WTC11 (cell line): ENCODE measurements around the gene COMMD4. TPM values are rescaled to one million over a fixed set of nuclear protein-coding genes. Genes with fewer than 3 reads are reported as not detected.
A peak's percentile ranks its signal among the peaks of the same experiment; 100 is the strongest.

Experiments used
- ATAC-seq: fragments of 200-7000 bp; cut with Tn5 transposase; 2 replicates; pipeline ENCODE4 v1.10.0; 2021; ENCODE audit warnings: mild to moderate bottlenecking, moderate library complexity
- CTCF ChIA-PET: fragments of 300-600 bp; sonication (Branson Sonifier 250); formaldehyde crosslinking; loops from one replicate; lab custom pipeline; 2021; ENCODE audit warnings: antibody characterized with exemption; lab: Charles Lee
- POLR2A ChIA-PET: fragments of 350-600 bp; sonication (Branson Sonifier 250); formaldehyde crosslinking; loops from one replicate; lab custom pipeline; 2021; ENCODE audit warnings: antibody characterized with exemption; lab: Charles Lee
- DNase-seq: peaks from one replicate; pipeline ENCODE4 v3.0.0; 2021; ENCODE audit warnings: low spot score
- H3K27ac Mint-ChIP-seq: 2 replicates; pipeline ENCODE4 v1.8.0; 2021; ENCODE audit warnings: mixed read lengths
- H3K27me3 Mint-ChIP-seq: 2 replicates; pipeline ENCODE4 v1.8.0; 2021; ENCODE audit warnings: low read depth, mild to moderate bottlenecking, moderate library complexity, mixed read lengths
- H3K36me3 Mint-ChIP-seq: 2 replicates; pipeline ENCODE4 v1.8.0; 2021; ENCODE audit warnings: mixed read lengths
- H3K4me1 Mint-ChIP-seq: 2 replicates; pipeline ENCODE4 v1.8.0; 2022; ENCODE audit warnings: mixed read lengths
- H3K4me3 Mint-ChIP-seq: 2 replicates; pipeline ENCODE4 v1.8.0; 2021; ENCODE audit warnings: mild to moderate bottlenecking, moderate library complexity, mixed read lengths
- H3K9me3 Mint-ChIP-seq: 2 replicates; pipeline ENCODE4 v1.8.0; 2021; ENCODE audit warnings: mixed read lengths
- ATF3 ChIP-seq: sonication (generic); formaldehyde crosslinking; conservative IDR thresholded peaks from 2 replicates; pipeline ENCODE4 v1.8.1; 2022; ENCODE audit warnings: mild to moderate bottlenecking, missing genetic modification reagents
- CREB1 ChIP-seq: sonication (generic); formaldehyde crosslinking; IDR thresholded peaks from 2 replicates; pipeline ENCODE4 v1.8.0; 2023; ENCODE audit warnings: mild to moderate bottlenecking, missing genetic modification reagents
- ESRRA ChIP-seq: sonication (generic); formaldehyde crosslinking; IDR thresholded peaks from 2 replicates; pipeline ENCODE4 v1.8.1; 2022; ENCODE audit warnings: mild to moderate bottlenecking, missing genetic modification reagents, borderline replicate concordance
- FOXK1 ChIP-seq: sonication (generic); formaldehyde crosslinking; IDR thresholded peaks from 2 replicates; pipeline ENCODE4 v1.8.0; 2022; ENCODE audit warnings: mild to moderate bottlenecking, moderate library complexity, missing genetic modification reagents
- ZMAT4 ChIP-seq: fragments of 250-450 bp; sonication (Bioruptor Pico); IDR thresholded peaks from 2 replicates; pipeline ENCODE4 v1.9.0; 2021; ENCODE audit warnings: mild to moderate bottlenecking
- ZNF232 ChIP-seq: sonication (generic); formaldehyde crosslinking; IDR thresholded peaks from 2 replicates; pipeline ENCODE4 v1.8.0; 2022; ENCODE audit warnings: mild to moderate bottlenecking, missing genetic modification reagents
- ZNF425 ChIP-seq: fragments of 250-450 bp; sonication (Bioruptor Pico); conservative IDR thresholded peaks from 2 replicates; pipeline ENCODE4 v1.9.0; 2021; ENCODE audit warnings: mild to moderate bottlenecking
- ZNF671 ChIP-seq: fragments of 250-450 bp; sonication (Bioruptor Pico); IDR thresholded peaks from 2 replicates; pipeline ENCODE4 v1.8.0; 2021; ENCODE audit warnings: mild to moderate bottlenecking
- total RNA-seq: library from RNA; stranded (reverse); gene quantifications from 3 replicates; pipeline ENCODE4 v1.2.3, GENCODE V29; 2021
- TF ChIP-seq, protein P1 (sequence below): sonication (generic); formaldehyde crosslinking; IDR thresholded peaks from 2 replicates; pipeline ENCODE4 v1.8.1; 2023; ENCODE audit warnings: mild to moderate bottlenecking, missing genetic modification reagents, moderate library complexity
- TF ChIP-seq, protein P2 (sequence below): sonication (generic); formaldehyde crosslinking; IDR thresholded peaks from 2 replicates; pipeline ENCODE4 v1.8.0; 2023; ENCODE audit warnings: missing genetic modification reagents, mild to moderate bottlenecking, borderline replicate concordance
- TF ChIP-seq, protein P3 (sequence below): sonication (generic); formaldehyde crosslinking; conservative IDR thresholded peaks from 2 replicates; pipeline ENCODE4 v1.8.1; 2023; ENCODE audit warnings: mild to moderate bottlenecking, low read depth, missing genetic modification reagents, moderate library complexity
- TF ChIP-seq, protein P4 (sequence below): sonication (generic); formaldehyde crosslinking; IDR thresholded peaks from 2 replicates; pipeline ENCODE4 v1.8.0; 2022; ENCODE audit warnings: mild to moderate bottlenecking, missing genetic modification reagents
- TF ChIP-seq, protein P5 (sequence below): sonication (generic); formaldehyde crosslinking; IDR thresholded peaks from 2 replicates; pipeline ENCODE4 v1.8.0; 2022; ENCODE audit warnings: missing genetic modification reagents

The COMMD4 gene
- total RNA-seq, 1 experiment from 2014 or later, result 140 TPM

GRCh38 chr15:75367006-75367405 is 31.1 kb downstream of the COMMD4 start (continued):
- TF ChIP-seq ZNF425 (CRISPR knock-in tag) (no peak), ZMAT4 (CRISPR knock-in tag) (no peak), CREB1 (CRISPR knock-in tag) (no peak), ZNF671 (CRISPR knock-in tag) (no peak), FOXK1 (CRISPR knock-in tag) (no peak), ESRRA (no peak)
- TF ChIP-seq, protein P1, sequence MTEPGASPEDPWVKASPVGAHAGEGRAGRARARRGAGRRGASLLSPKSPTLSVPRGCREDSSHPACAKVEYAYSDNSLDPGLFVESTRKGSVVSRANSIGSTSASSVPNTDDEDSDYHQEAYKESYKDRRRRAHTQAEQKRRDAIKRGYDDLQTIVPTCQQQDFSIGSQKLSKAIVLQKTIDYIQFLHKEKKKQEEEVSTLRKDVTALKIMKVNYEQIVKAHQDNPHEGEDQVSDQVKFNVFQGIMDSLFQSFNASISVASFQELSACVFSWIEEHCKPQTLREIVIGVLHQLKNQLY (CRISPR knock-in tag), result no peak
- TF ChIP-seq, protein P2, sequence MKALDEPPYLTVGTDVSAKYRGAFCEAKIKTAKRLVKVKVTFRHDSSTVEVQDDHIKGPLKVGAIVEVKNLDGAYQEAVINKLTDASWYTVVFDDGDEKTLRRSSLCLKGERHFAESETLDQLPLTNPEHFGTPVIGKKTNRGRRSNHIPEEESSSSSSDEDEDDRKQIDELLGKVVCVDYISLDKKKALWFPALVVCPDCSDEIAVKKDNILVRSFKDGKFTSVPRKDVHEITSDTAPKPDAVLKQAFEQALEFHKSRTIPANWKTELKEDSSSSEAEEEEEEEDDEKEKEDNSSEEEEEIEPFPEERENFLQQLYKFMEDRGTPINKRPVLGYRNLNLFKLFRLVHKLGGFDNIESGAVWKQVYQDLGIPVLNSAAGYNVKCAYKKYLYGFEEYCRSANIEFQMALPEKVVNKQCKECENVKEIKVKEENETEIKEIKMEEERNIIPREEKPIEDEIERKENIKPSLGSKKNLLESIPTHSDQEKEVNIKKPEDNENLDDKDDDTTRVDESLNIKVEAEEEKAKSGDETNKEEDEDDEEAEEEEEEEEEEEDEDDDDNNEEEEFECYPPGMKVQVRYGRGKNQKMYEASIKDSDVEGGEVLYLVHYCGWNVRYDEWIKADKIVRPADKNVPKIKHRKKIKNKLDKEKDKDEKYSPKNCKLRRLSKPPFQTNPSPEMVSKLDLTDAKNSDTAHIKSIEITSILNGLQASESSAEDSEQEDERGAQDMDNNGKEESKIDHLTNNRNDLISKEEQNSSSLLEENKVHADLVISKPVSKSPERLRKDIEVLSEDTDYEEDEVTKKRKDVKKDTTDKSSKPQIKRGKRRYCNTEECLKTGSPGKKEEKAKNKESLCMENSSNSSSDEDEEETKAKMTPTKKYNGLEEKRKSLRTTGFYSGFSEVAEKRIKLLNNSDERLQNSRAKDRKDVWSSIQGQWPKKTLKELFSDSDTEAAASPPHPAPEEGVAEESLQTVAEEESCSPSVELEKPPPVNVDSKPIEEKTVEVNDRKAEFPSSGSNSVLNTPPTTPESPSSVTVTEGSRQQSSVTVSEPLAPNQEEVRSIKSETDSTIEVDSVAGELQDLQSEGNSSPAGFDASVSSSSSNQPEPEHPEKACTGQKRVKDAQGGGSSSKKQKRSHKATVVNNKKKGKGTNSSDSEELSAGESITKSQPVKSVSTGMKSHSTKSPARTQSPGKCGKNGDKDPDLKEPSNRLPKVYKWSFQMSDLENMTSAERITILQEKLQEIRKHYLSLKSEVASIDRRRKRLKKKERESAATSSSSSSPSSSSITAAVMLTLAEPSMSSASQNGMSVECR (CRISPR knock-in tag), result no peak
- TF ChIP-seq, protein P3, sequence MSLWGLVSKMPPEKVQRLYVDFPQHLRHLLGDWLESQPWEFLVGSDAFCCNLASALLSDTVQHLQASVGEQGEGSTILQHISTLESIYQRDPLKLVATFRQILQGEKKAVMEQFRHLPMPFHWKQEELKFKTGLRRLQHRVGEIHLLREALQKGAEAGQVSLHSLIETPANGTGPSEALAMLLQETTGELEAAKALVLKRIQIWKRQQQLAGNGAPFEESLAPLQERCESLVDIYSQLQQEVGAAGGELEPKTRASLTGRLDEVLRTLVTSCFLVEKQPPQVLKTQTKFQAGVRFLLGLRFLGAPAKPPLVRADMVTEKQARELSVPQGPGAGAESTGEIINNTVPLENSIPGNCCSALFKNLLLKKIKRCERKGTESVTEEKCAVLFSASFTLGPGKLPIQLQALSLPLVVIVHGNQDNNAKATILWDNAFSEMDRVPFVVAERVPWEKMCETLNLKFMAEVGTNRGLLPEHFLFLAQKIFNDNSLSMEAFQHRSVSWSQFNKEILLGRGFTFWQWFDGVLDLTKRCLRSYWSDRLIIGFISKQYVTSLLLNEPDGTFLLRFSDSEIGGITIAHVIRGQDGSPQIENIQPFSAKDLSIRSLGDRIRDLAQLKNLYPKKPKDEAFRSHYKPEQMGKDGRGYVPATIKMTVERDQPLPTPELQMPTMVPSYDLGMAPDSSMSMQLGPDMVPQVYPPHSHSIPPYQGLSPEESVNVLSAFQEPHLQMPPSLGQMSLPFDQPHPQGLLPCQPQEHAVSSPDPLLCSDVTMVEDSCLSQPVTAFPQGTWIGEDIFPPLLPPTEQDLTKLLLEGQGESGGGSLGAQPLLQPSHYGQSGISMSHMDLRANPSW (CRISPR knock-in tag), result no peak

- ChIA-PET CTCF (interaction anchor here (0.6 to 2.3 kb wide), 50 partner anchors 8 to 476 kb away, joined by 3 to 40 read pairs (median 5); partner anchors contain the start of genes IMP3, NEIL1, PTPN9 and SIN3A), POLR2A (interaction anchor here (0.5 to 3.1 kb wide), 12 partner anchors 16 to 465 kb away, joined by 3 to 33 read pairs (median 7); partner anchors contain the start of genes IMP3, NEIL1, PTPN9 and SIN3A)
- ATAC-seq (no peak), DNase-seq (no peak)
- no peaks in the 10 kb centered on the region for H3K9me3 Mint-ChIP-seq
- peaks cover 35% of the 10 kb centered on the region for H3K36me3 Mint-ChIP-seq
- peak overlapping the region; percentile 90 for H3K4me3 Mint-ChIP-seq
- H3K27ac Mint-ChIP-seq, result no peak overlapping the region
- H3K27me3 Mint-ChIP-seq, result no peaks in the 10 kb centered on the region
- H3K4me1 Mint-ChIP-seq, result peaks cover 18% of the 10 kb centered on the region
- TF ChIP-seq, protein P4, sequence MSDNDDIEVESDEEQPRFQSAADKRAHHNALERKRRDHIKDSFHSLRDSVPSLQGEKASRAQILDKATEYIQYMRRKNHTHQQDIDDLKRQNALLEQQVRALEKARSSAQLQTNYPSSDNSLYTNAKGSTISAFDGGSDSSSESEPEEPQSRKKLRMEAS, result peak; percentile 82; the same call in 1 of the 2 replicates
- TF ChIP-seq ZNF232 (CRISPR knock-in tag) (peak; percentile 65; the same call in 1 of the 2 replicates), ATF3 (CRISPR knock-in tag) (no peak)
- TF ChIP-seq, protein P5, sequence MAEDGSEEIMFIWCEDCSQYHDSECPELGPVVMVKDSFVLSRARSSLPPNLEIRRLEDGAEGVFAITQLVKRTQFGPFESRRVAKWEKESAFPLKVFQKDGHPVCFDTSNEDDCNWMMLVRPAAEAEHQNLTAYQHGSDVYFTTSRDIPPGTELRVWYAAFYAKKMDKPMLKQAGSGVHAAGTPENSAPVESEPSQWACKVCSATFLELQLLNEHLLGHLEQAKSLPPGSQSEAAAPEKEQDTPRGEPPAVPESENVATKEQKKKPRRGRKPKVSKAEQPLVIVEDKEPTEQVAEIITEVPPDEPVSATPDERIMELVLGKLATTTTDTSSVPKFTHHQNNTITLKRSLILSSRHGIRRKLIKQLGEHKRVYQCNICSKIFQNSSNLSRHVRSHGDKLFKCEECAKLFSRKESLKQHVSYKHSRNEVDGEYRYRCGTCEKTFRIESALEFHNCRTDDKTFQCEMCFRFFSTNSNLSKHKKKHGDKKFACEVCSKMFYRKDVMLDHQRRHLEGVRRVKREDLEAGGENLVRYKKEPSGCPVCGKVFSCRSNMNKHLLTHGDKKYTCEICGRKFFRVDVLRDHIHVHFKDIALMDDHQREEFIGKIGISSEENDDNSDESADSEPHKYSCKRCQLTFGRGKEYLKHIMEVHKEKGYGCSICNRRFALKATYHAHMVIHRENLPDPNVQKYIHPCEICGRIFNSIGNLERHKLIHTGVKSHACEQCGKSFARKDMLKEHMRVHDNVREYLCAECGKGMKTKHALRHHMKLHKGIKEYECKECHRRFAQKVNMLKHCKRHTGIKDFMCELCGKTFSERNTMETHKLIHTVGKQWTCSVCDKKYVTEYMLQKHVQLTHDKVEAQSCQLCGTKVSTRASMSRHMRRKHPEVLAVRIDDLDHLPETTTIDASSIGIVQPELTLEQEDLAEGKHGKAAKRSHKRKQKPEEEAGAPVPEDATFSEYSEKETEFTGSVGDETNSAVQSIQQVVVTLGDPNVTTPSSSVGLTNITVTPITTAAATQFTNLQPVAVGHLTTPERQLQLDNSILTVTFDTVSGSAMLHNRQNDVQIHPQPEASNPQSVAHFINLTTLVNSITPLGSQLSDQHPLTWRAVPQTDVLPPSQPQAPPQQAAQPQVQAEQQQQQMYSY, result no peak
- TF ChIP-seq, all 79 proteins: peak for 2
Measured at GRCh38 chr15:75367406-75367912, 31.6 kb downstream of the COMMD4 start.
